ENCODE results near the gene POLD4. TPM values are rescaled to one million over a fixed set of nuclear protein-coding genes. Genes with fewer than 3 reads are reported as not detected.
"Not testable (repeated sequence)": the region's sequence is repeated elsewhere in the genome, so short reads cannot be mapped to it uniquely, and the experiment has no call there.

Gene POLD4
- 69.3 TPM for total RNA-seq
- long read RNA-seq, transcript POLD4-201 (4 exons, 918 nt) = major isoform, 36 of 91 reads
- long read RNA-seq, transcript POLD4-207 (4 exons, 584 nt) = minor isoform, 7 of 91 reads
- long read RNA-seq, transcript POLD4-205 (4 exons, 1,486 nt) = minor isoform, 8 of 91 reads
- long read RNA-seq, transcript POLD4-209 (2 exons, 860 nt) = minor isoform, 28 of 91 reads
- long read RNA-seq, partial matches to known transcripts = 4 of 91 reads
- long read RNA-seq, other reads (novel, unspliced or antisense) = 0 of 91 reads

GRCh38 chr11:67353317-67354074 is at the start of gene POLD4:
TSS of gene POLD4 (minus strand) at chr11:67353546. CDS start at chr11:67353399, 147 bp downstream.
- no peaks in the 10 kb centered on the region for H3K36me3 ChIP-seq
- peaks cover 62% of the 10 kb centered on the region for H3K4me1 ChIP-seq
- H3K27me3 ChIP-seq = no peaks in the 10 kb centered on the region
- intact Hi-C loops (cut with DNase I) = loop anchor here (5.0 kb wide), 1 partner anchor 34 kb away; no protein-coding TSS in a partner anchor
- H3K27ac ChIP-seq = peak within 1 kb of the TSS; percentile 99
- no peaks in the 10 kb centered on the region for H3K9me3 ChIP-seq
- peak within 1 kb of the TSS; percentile 84 for H3K4me3 ChIP-seq
- peak; percentile 91 for ATAC-seq
- no peak for TF ChIP-seq CTCF (IDR thresholded peaks at IDR 0.05)
- DNase-seq = peak; percentile 100

GRCh38 chr11:67403085-67403484 is 49.7 kb upstream of the POLD4 start:
- Histone ChIP-seq H3K36me3 (peaks cover 25% of the 10 kb centered on the region), H3K27ac (peak overlapping the region; percentile 72), H3K4me3 (peak overlapping the region; percentile 49), H3K4me1 (peaks cover 36% of the 10 kb centered on the region)
- not testable (repeated sequence) for H3K9me3 ChIP-seq, DNase-seq, ATAC-seq, H3K27me3 ChIP-seq
- intact Hi-C loops (cut with DNase I) = loop anchor here (10.0 kb wide), 1 partner anchor 102 kb away; the partner anchor contains the start of genes CDK2AP2 and PITPNM1

GRCh38 chr11:67402192-67402839 is 49.0 kb upstream of the POLD4 start:
- H3K4me3 ChIP-seq = peak overlapping the region; percentile 50
- H3K36me3 ChIP-seq = peaks cover 33% of the 10 kb centered on the region
- peak overlapping the region; percentile 91 for H3K27ac ChIP-seq
- not testable (repeated sequence) for DNase-seq, ATAC-seq, H3K9me3 ChIP-seq, H3K27me3 ChIP-seq
- peaks cover 37% of the 10 kb centered on the region for H3K4me1 ChIP-seq
- intact Hi-C loops (cut with DNase I) = loop anchor here (10.0 kb wide), 1 partner anchor 102 kb away; the partner anchor contains the start of genes CDK2AP2 and PITPNM1

GRCh38 chr11:67401495-67402191 is 48.3 kb upstream of the POLD4 start, which contains the start of gene PPP1CA:
TSS of gene PPP1CA (minus strand) at chr11:67401858. CDS start at chr11:67401782, 76 bp downstream.
- Histone ChIP-seq H3K27ac (peak within 1 kb of the TSS; percentile 93), H3K27me3 (no peaks in the 10 kb centered on the region), H3K36me3 (peaks cover 40% of the 10 kb centered on the region), H3K9me3 (no peaks in the 10 kb centered on the region), H3K4me1 (peaks cover 44% of the 10 kb centered on the region), H3K4me3 (peak within 1 kb of the TSS; percentile 98)
- ATAC-seq (peak; percentile 93), DNase-seq (peak; percentile 96)
- peak; percentile 23 for TF ChIP-seq CTCF (IDR thresholded peaks at IDR 0.05)
- intact Hi-C loops (cut with DNase I) = loop anchor here (10.0 kb wide), 1 partner anchor 103 kb away; the partner anchor contains the start of genes CDK2AP2 and PITPNM1

GRCh38 chr11:67400942-67401494 is 47.7 kb upstream of the POLD4 start:
- H3K4me1 ChIP-seq = peaks cover 40% of the 10 kb centered on the region
- intact Hi-C loops (cut with DNase I) = loop anchor here (10.0 kb wide), 1 partner anchor 104 kb away; the partner anchor contains the start of genes CDK2AP2 and PITPNM1

More at GRCh38 chr11:67400942-67401494, 47.7 kb upstream of the POLD4 start:
- ATAC-seq (no peak), DNase-seq (no peak)
- H3K4me3 ChIP-seq = peak overlapping the region; percentile 98
- peaks cover 45% of the 10 kb centered on the region for H3K36me3 ChIP-seq
- H3K9me3 ChIP-seq = no peaks in the 10 kb centered on the region
- peak overlapping the region; percentile 93 for H3K27ac ChIP-seq
- no peaks in the 10 kb centered on the region for H3K27me3 ChIP-seq
- TF ChIP-seq CTCF (IDR thresholded peaks at IDR 0.05) = no peak
